OCI-LY3 (cell line): ENCODE data around the gene MYCBP2.

Source experiments
- EZH2phosphoT487 ChIP-seq: fragments of 200-600 bp; shearing (Covaris generic); IDR thresholded peaks from 2 replicates; pipeline ENCODE4 v1.6.1; 2018; ENCODE audit warnings: antibody characterized with exemption, mixed run types, low read depth
- TF ChIP-seq, protein P1 (sequence below): fragments of 200-600, 300-600 bp; sonication (generic); IDR thresholded peaks from 2 replicates; pipeline ENCODE4 v1.5.1; 2014; ENCODE audit warnings: antibody characterized with exemption, low read length, low read depth

GRCh38 chr13:77113496-77113895 lies 213.4 kb downstream of the MYCBP2 start:
- TF ChIP-seq, protein P1, sequence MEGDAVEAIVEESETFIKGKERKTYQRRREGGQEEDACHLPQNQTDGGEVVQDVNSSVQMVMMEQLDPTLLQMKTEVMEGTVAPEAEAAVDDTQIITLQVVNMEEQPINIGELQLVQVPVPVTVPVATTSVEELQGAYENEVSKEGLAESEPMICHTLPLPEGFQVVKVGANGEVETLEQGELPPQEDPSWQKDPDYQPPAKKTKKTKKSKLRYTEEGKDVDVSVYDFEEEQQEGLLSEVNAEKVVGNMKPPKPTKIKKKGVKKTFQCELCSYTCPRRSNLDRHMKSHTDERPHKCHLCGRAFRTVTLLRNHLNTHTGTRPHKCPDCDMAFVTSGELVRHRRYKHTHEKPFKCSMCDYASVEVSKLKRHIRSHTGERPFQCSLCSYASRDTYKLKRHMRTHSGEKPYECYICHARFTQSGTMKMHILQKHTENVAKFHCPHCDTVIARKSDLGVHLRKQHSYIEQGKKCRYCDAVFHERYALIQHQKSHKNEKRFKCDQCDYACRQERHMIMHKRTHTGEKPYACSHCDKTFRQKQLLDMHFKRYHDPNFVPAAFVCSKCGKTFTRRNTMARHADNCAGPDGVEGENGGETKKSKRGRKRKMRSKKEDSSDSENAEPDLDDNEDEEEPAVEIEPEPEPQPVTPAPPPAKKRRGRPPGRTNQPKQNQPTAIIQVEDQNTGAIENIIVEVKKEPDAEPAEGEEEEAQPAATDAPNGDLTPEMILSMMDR, result no peak
- TF ChIP-seq EZH2phosphoT487, result no peak
